MCF 10A (cell line): Measurements from ENCODE around the gene MSI2. TPM values are rescaled to one million over a fixed set of nuclear protein-coding genes. Genes with fewer than 3 reads are reported as not detected.

Source experiments
- BruUV-seq: library from RNA; stranded (reverse); fragments of 400-500 nt; replicated peaks from 2 replicates; lab custom pipeline; 2021; lab: Mats Ljungman, UMichigan
- CTCF ChIA-PET: fragments of 300-600 bp; sonication (Branson Sonifier 250); formaldehyde crosslinking; extraction: SDS; loops from one replicate; lab custom pipeline; 2021; ENCODE audit warnings: antibody characterized with exemption, inconsistent platforms; lab: Yijun Ruan, JAX
- POLR2A ChIA-PET: fragments of 300-600, 350-650 bp; sonication (Branson Sonifier 250); formaldehyde crosslinking; extraction: SDS; loops from one replicate; lab custom pipeline; 2020; ENCODE audit warnings: antibody characterized with exemption, inconsistent platforms; lab: Yijun Ruan, JAX
- DNase-seq: peaks from one replicate; pipeline ENCODE4 v3.0.0-alpha.2; 2018; ENCODE audit not compliant: unreplicated experiment
- H3K27ac Mint-ChIP-seq: one replicate; pipeline ENCODE4 v1.8.0; 2022; ENCODE audit warnings: mild to moderate bottlenecking, low read depth, mixed read lengths; ENCODE audit not compliant: unreplicated experiment
- H3K27me3 Mint-ChIP-seq: one replicate; pipeline ENCODE4 v1.8.0; 2022; ENCODE audit warnings: mixed read lengths; ENCODE audit not compliant: insufficient read depth, unreplicated experiment
- H3K36me3 Mint-ChIP-seq: one replicate; pipeline ENCODE4 v1.8.0; 2022; ENCODE audit warnings: mild to moderate bottlenecking, moderate library complexity, mixed read lengths; ENCODE audit not compliant: insufficient read depth, unreplicated experiment
- H3K4me1 Mint-ChIP-seq: one replicate; pipeline ENCODE4 v1.8.0; 2022; ENCODE audit warnings: mixed read lengths; ENCODE audit not compliant: insufficient read depth, unreplicated experiment
- H3K4me3 Mint-ChIP-seq: one replicate; pipeline ENCODE4 v1.8.0; 2022; ENCODE audit warnings: mild to moderate bottlenecking, moderate library complexity, mixed read lengths; ENCODE audit not compliant: unreplicated experiment
- H3K9me3 Mint-ChIP-seq: one replicate; pipeline ENCODE4 v1.8.0; 2022; ENCODE audit warnings: mixed read lengths; ENCODE audit not compliant: unreplicated experiment
- CTCF ChIP-seq: fragments of 200-600 bp; IDR thresholded peaks from one replicate; pipeline ENCODE4 v1.8.0; 2022; ENCODE audit warnings: antibody characterized with exemption, mild to moderate bottlenecking; ENCODE audit not compliant: unreplicated experiment
- intact Hi-C: fragments of 100-400 bp; cut with micrococcal nuclease; formaldehyde crosslinking; loops from 2 replicates; pipeline ENCODE4 v1.14.1; 2022
- total RNA-seq: library from RNA; stranded (reverse); gene quantifications from 2 replicates; pipeline ENCODE4 v1.2.3, GENCODE V29; 2022

The MSI2 gene
- total RNA-seq, 1 experiment from 2014 or later, result 60.6 TPM

- Mint-ChIP-seq H3K4me3 (no peak overlapping the region), H3K36me3 (peaks cover 38% of the 10 kb centered on the region), H3K9me3 (no peaks in the 10 kb centered on the region), H3K27ac (no peak overlapping the region), H3K4me1 (no peaks in the 10 kb centered on the region), H3K27me3 (no peaks in the 10 kb centered on the region)
- ChIA-PET POLR2A (interaction anchor here (0.9 kb wide), 1 partner anchor 12 kb away, joined by 3 read pairs; no protein-coding TSS in a partner anchor), CTCF (interaction anchor here (0.6 to 1.4 kb wide), 4 partner anchors 9 to 28 kb away, joined by 3 to 6 read pairs (median 3); no protein-coding TSS in a partner anchor)
- no peak for TF ChIP-seq CTCF
- intact Hi-C loops, result no loop called here
- no TSS peak for BruUV-seq
- no peak for DNase-seq
These were observed 369.6 kb downstream of the MSI2 start for GRCh38 chr17:57625957-57626356.

GRCh38 chr17:57626520-57627210 is 370.3 kb downstream of the MSI2 start:
- CTCF ChIA-PET, result interaction anchor here (0.7 to 1.4 kb wide), 3 partner anchors 9 to 29 kb away, joined by 3 read pairs; no protein-coding TSS in a partner anchor
- Mint-ChIP-seq H3K4me1 (no peaks in the 10 kb centered on the region), H3K27me3 (no peaks in the 10 kb centered on the region), H3K36me3 (peaks cover 42% of the 10 kb centered on the region), H3K9me3 (no peaks in the 10 kb centered on the region), H3K27ac (no peak overlapping the region), H3K4me3 (no peak overlapping the region)
- no peak for DNase-seq
- no TSS peak for BruUV-seq
- POLR2A ChIA-PET, result interaction anchor here (0.6 kb wide), 1 partner anchor 50 kb away, joined by 3 read pairs; no protein-coding TSS in a partner anchor
- no peak for TF ChIP-seq CTCF
- intact Hi-C loops, result no loop called here

- DNase-seq, result no peak
- TF ChIP-seq CTCF, result no peak
- Mint-ChIP-seq H3K9me3 (no peaks in the 10 kb centered on the region), H3K27ac (no peak overlapping the region), H3K27me3 (no peaks in the 10 kb centered on the region), H3K36me3 (peaks cover 51% of the 10 kb centered on the region), H3K4me3 (no peak overlapping the region), H3K4me1 (no peaks in the 10 kb centered on the region)
- POLR2A ChIA-PET, result interaction anchor here (0.6 kb wide), 1 partner anchor 49 kb away, joined by 3 read pairs; no protein-coding TSS in a partner anchor
- intact Hi-C loops, result no loop called here
- CTCF ChIA-PET, result interaction anchor here (0.8 kb wide), 1 partner anchor 44 kb away, joined by 3 read pairs; no protein-coding TSS in a partner anchor
- no TSS peak for BruUV-seq
These were observed 371.3 kb downstream of the MSI2 start for GRCh38 chr17:57627591-57627990.

GRCh38 chr17:57628421-57628820 is 372.1 kb downstream of the MSI2 start:
- Mint-ChIP-seq H3K4me3 (no peak overlapping the region), H3K27ac (no peak overlapping the region), H3K36me3 (peaks cover 46% of the 10 kb centered on the region), H3K9me3 (no peaks in the 10 kb centered on the region), H3K27me3 (no peaks in the 10 kb centered on the region), H3K4me1 (no peaks in the 10 kb centered on the region)
- CTCF ChIA-PET, result interaction anchor here (0.6 to 0.8 kb wide), 2 partner anchors 44 to 136 kb away, joined by 3 read pairs; no protein-coding TSS in a partner anchor
- intact Hi-C loops, result no loop called here
- DNase-seq, result no peak
- no peak for TF ChIP-seq CTCF
- no TSS peak for BruUV-seq
- POLR2A ChIA-PET, result no interaction called here
